GM12878 (cell line): ENCODE data around the gene KIRREL3.

ENCODE experiments used
- KDM1A ChIP-seq: fragments of 200-600 bp; sonication (generic); IDR thresholded peaks from 2 replicates; pipeline ENCODE4 v1.6.1; 2016; ENCODE audit warnings: borderline replicate concordance
- RBBP5 ChIP-seq: fragments of 200-600 bp; sonication (generic); conservative IDR thresholded peaks from 2 replicates; pipeline ENCODE4 v1.6.1; 2016
- RFX5 ChIP-seq: IDR thresholded peaks from 2 replicates; pipeline ENCODE4 v1.6.1; 2011; ENCODE audit warnings: low read depth, low read length, improper control_type of control experiment
- SPI1 ChIP-seq: IDR thresholded peaks from 2 replicates; pipeline ENCODE4 v1.6.1; 2011; ENCODE audit warnings: low read depth, mild to moderate bottlenecking, low read length, moderate library complexity, borderline replicate concordance; ENCODE audit not compliant: insufficient read depth
- TF ChIP-seq, protein P1 (sequence below), 3 experiments: IDR thresholded peaks in 2 of 3; conservative IDR thresholded peaks in 1 of 3; 2 replicates each; pipeline ENCODE4 v1.5.1; 2011; ENCODE audit warnings: low read depth in 3 of 3, low read length in 3 of 3, mild to moderate bottlenecking in 3 of 3, control low read depth in 2 of 3, moderate library complexity in 2 of 3, inconsistent platforms in 1 of 3, mixed read lengths in 1 of 3; ENCODE audit not compliant: control insufficient read depth in 2 of 3, insufficient read depth in 1 of 3; ENCODE audit errors: extremely low read depth in 1 of 3

GRCh38 chr11:126682590-126682989 is 318.0 kb downstream of the KIRREL3 start:
- TF ChIP-seq RBBP5 (no peak), KDM1A (no peak), SPI1 (no peak), RFX5 (no peak)
- TF ChIP-seq, protein P1, sequence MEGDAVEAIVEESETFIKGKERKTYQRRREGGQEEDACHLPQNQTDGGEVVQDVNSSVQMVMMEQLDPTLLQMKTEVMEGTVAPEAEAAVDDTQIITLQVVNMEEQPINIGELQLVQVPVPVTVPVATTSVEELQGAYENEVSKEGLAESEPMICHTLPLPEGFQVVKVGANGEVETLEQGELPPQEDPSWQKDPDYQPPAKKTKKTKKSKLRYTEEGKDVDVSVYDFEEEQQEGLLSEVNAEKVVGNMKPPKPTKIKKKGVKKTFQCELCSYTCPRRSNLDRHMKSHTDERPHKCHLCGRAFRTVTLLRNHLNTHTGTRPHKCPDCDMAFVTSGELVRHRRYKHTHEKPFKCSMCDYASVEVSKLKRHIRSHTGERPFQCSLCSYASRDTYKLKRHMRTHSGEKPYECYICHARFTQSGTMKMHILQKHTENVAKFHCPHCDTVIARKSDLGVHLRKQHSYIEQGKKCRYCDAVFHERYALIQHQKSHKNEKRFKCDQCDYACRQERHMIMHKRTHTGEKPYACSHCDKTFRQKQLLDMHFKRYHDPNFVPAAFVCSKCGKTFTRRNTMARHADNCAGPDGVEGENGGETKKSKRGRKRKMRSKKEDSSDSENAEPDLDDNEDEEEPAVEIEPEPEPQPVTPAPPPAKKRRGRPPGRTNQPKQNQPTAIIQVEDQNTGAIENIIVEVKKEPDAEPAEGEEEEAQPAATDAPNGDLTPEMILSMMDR (IDR thresholded peaks at IDR 0.05 in 2 of 3, conservative IDR thresholded peaks at IDR 0.05 in 1 of 3; ENCODE audit: control insufficient read depth in 2 of 3, extremely low read depth in 1 of 3, insufficient read depth in 1 of 3, low read depth in 3 of 3, low read length in 3 of 3), result no peak
